Panc1 (cell line): Measurements from ENCODE around the gene FCGR3A.
A peak's percentile ranks its signal among the peaks of the same experiment; 100 is the strongest.
"Not testable (repeated sequence)": the region's sequence is repeated elsewhere in the genome, so short reads cannot be mapped to it uniquely, and the experiment has no call there.

Experiments
- POLR2AphosphoS5 ChIP-seq: IDR thresholded peaks from 2 replicates; pipeline ENCODE4 v1.6.1; 2012; ENCODE audit warnings: mild to moderate bottlenecking, low read depth, low read length, moderate library complexity
- SIN3A ChIP-seq: IDR thresholded peaks from 2 replicates; pipeline ENCODE4 v1.6.1; 2012; ENCODE audit warnings: low read depth, mild to moderate bottlenecking, low read length, moderate library complexity, borderline replicate concordance; ENCODE audit not compliant: insufficient read depth
- TCF7L2 ChIP-seq: IDR thresholded peaks from 2 replicates; pipeline ENCODE4 v1.6.1; 2011; ENCODE audit warnings: mild to moderate bottlenecking, low read depth, low read length, inconsistent platforms
- TF ChIP-seq, protein P1 (sequence below): fragments of 450-650 bp; IDR thresholded peaks from 2 replicates; pipeline ENCODE4 v1.5.1; 2017; ENCODE audit warnings: mild to moderate bottlenecking
- TF ChIP-seq, protein P2 (sequence below), 2 experiments: IDR thresholded peaks; 2 replicates each; pipeline ENCODE4 v1.6.1; 2011 to 2012; ENCODE audit warnings: low read depth in 2 of 2, control low read depth in 1 of 2, low read length in 1 of 2, mild to moderate bottlenecking in 1 of 2, moderate library complexity in 1 of 2; ENCODE audit not compliant: insufficient read depth in 1 of 2

DNA sequence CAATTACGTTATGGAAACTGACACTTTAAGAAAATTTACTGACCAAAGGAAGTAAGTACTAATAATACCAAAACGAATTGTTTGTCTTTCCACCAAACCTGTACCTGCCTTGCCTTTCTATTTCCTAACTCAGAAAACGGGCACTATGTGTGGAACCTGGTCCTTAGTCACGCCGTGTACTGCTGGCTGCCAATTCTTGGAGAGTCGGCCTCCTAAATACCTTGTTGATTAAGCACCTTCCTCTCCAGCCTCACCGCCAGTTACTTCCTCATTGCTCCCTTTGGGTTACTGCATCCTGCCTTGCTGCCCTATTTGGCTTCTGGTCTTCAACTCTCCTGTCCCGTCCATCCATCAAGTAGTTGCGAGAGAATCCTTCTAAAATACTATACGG, 9.1 kb downstream of the FCGR3A start:
- TF ChIP-seq, protein P1, sequence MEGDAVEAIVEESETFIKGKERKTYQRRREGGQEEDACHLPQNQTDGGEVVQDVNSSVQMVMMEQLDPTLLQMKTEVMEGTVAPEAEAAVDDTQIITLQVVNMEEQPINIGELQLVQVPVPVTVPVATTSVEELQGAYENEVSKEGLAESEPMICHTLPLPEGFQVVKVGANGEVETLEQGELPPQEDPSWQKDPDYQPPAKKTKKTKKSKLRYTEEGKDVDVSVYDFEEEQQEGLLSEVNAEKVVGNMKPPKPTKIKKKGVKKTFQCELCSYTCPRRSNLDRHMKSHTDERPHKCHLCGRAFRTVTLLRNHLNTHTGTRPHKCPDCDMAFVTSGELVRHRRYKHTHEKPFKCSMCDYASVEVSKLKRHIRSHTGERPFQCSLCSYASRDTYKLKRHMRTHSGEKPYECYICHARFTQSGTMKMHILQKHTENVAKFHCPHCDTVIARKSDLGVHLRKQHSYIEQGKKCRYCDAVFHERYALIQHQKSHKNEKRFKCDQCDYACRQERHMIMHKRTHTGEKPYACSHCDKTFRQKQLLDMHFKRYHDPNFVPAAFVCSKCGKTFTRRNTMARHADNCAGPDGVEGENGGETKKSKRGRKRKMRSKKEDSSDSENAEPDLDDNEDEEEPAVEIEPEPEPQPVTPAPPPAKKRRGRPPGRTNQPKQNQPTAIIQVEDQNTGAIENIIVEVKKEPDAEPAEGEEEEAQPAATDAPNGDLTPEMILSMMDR: 0 out of 2 replicates have a peak, but pooled peaks have one; percentile 17
- not testable (repeated sequence) for TF ChIP-seq POLR2AphosphoS5, SIN3A, TCF7L2
- TF ChIP-seq, protein P2, sequence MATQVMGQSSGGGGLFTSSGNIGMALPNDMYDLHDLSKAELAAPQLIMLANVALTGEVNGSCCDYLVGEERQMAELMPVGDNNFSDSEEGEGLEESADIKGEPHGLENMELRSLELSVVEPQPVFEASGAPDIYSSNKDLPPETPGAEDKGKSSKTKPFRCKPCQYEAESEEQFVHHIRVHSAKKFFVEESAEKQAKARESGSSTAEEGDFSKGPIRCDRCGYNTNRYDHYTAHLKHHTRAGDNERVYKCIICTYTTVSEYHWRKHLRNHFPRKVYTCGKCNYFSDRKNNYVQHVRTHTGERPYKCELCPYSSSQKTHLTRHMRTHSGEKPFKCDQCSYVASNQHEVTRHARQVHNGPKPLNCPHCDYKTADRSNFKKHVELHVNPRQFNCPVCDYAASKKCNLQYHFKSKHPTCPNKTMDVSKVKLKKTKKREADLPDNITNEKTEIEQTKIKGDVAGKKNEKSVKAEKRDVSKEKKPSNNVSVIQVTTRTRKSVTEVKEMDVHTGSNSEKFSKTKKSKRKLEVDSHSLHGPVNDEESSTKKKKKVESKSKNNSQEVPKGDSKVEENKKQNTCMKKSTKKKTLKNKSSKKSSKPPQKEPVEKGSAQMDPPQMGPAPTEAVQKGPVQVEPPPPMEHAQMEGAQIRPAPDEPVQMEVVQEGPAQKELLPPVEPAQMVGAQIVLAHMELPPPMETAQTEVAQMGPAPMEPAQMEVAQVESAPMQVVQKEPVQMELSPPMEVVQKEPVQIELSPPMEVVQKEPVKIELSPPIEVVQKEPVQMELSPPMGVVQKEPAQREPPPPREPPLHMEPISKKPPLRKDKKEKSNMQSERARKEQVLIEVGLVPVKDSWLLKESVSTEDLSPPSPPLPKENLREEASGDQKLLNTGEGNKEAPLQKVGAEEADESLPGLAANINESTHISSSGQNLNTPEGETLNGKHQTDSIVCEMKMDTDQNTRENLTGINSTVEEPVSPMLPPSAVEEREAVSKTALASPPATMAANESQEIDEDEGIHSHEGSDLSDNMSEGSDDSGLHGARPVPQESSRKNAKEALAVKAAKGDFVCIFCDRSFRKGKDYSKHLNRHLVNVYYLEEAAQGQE (IDR thresholded peaks at IDR 0.05; ENCODE audit: insufficient read depth in 1 of 2, low read depth in 2 of 2, low read length in 1 of 2): not testable (repeated sequence)
